Prostate gland (tissue), 2 donors: ENCODE results near the gene CFAP90. TPM values are rescaled to one million over a fixed set of nuclear protein-coding genes. Genes with fewer than 3 reads are reported as not detected.

Experiments used
- DNase-seq: peaks from one replicate; pipeline ENCODE4 v3.0.0-alpha.2; 2019; ENCODE audit warnings: low spot score
- H3K27ac ChIP-seq, 2 donors: fragments of 200-600 bp; sonication (generic); 2 replicates each; pipeline ENCODE4 v1.5.1; 2017 to 2019
- H3K27me3 ChIP-seq: fragments of 200-600 bp; sonication (generic); replicated peaks from 2 replicates; pipeline ENCODE4 v1.5.1; 2019; ENCODE audit not compliant: insufficient read depth
- H3K36me3 ChIP-seq, 2 donors: fragments of 200-600 bp; sonication (generic); 1 replicate in 1 of 2; 2 replicates in 1 of 2; pipeline versions ENCODE4 v1.5.1 to v1.8.1; 2017 to 2019
- H3K4me1 ChIP-seq: fragments of 200-600 bp; sonication (generic); replicated peaks from 2 replicates; pipeline ENCODE4 v1.5.1; 2019
- H3K4me3 ChIP-seq, 2 donors: fragments of 200-600 bp; sonication (generic); 2 replicates each; pipeline ENCODE4 v1.5.1; 2017 to 2019
- H3K9me3 ChIP-seq: fragments of 200-600 bp; sonication (generic); 2 replicates; pipeline ENCODE4 v1.5.1; 2017
- POLR2A ChIP-seq: fragments of 450-650 bp; IDR thresholded peaks from one replicate; pipeline ENCODE4 v1.6.1; 2016; ENCODE audit warnings: antibody characterized with exemption, mild to moderate bottlenecking
- POLR2AphosphoS5 ChIP-seq: sonication (generic); formaldehyde crosslinking; IDR thresholded peaks from one replicate; pipeline ENCODE4 v1.6.1; 2017; ENCODE audit warnings: antibody characterized with exemption
- WGBS: methylation state at CpG from one replicate; pipeline ENCODE4 v1.1.5; 2018; 5-methylcytosine and 5-hydroxymethylcytosine counted together
- intact Hi-C: fragments of 100-400 bp; cut with DNase I; formaldehyde crosslinking; loops from one replicate; pipeline ENCODE4 v1.14.2; 2022
- total RNA-seq, 2 donors: library from RNA; depleted of rRNA; stranded (reverse); fragments of >200 nt; gene quantifications; one replicate each; pipeline ENCODE4 v1.1.0, GENCODE V29; 2016
- TF ChIP-seq, protein P1 (sequence below), 4 experiments: fragments of 200-600 bp in 2 of 4; fragments of 450-650 bp in 2 of 4; sonication (generic) in 2 of 4; IDR thresholded peaks; 1 replicate in 3 of 4; 2 replicates in 1 of 4; pipeline ENCODE4 v1.5.1; 2016 to 2019; ENCODE audit warnings: antibody characterized with exemption in 4 of 4, mild to moderate bottlenecking in 2 of 4, moderate library complexity in 2 of 4

CFAP90 gene
- total RNA-seq, 2 donors from 2014 or later, result 0.87 to 1.1 TPM

- TF ChIP-seq POLR2AphosphoS5 (no peak), POLR2A (no peak)
- TF ChIP-seq, protein P1, sequence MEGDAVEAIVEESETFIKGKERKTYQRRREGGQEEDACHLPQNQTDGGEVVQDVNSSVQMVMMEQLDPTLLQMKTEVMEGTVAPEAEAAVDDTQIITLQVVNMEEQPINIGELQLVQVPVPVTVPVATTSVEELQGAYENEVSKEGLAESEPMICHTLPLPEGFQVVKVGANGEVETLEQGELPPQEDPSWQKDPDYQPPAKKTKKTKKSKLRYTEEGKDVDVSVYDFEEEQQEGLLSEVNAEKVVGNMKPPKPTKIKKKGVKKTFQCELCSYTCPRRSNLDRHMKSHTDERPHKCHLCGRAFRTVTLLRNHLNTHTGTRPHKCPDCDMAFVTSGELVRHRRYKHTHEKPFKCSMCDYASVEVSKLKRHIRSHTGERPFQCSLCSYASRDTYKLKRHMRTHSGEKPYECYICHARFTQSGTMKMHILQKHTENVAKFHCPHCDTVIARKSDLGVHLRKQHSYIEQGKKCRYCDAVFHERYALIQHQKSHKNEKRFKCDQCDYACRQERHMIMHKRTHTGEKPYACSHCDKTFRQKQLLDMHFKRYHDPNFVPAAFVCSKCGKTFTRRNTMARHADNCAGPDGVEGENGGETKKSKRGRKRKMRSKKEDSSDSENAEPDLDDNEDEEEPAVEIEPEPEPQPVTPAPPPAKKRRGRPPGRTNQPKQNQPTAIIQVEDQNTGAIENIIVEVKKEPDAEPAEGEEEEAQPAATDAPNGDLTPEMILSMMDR (IDR thresholded peaks at IDR 0.05), result no peak
- Histone ChIP-seq H3K4me3 (no peak overlapping the region), H3K4me1 (peaks cover 2% of the 10 kb centered on the region), H3K36me3 (peaks cover 0 to 7% of the 10 kb centered on the region in 2 donors), H3K9me3 (no peaks in the 10 kb centered on the region), H3K27me3 (no peaks in the 10 kb centered on the region), H3K27ac (no peak overlapping the region)
- no peak for DNase-seq
- 82% methylated on average over 9 of the region's 9 CpGs for WGBS
- intact Hi-C loops, result no loop called here
These were observed 38.0 kb upstream of the CFAP90 start for GRCh38 chr5:7888901-7889300.

DNA sequence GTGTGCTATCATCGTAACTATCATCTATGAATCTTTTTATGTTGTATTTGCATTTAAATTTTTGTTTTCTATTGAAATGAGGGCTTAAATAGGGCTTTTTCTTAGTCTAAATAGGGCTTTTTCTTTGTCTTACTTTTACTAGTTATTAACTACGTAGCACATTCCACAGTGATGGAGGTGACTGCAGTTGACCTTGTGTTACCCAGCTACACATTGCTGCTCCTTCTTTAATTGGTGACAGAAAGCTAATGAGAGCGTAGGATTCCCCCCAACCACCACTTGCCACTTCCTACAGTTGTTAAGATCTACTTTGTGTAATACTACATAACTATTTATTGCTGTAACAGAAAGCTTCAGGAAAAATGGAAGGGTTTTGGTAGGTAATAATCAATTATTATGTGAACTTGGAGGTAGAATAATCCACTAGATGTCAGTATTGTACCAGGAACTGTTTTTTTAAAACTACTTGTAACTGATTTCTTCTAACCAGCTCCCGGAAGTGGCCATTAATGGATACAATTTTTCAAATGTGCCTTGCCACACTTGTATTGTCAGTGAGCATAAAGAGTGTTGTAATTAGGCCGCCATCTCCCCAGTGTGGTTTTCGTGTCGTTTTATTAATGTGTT lies 36.0 kb upstream of the CFAP90 start:
- H3K27ac ChIP-seq, result no peak overlapping the region
- H3K4me3 ChIP-seq, result no peak overlapping the region
- H3K36me3 ChIP-seq, result no peaks in the 10 kb centered on the region
- WGBS, result 53% methylated on average over 7 of the region's 7 CpGs
- intact Hi-C loops, result no loop called here
- H3K27me3 ChIP-seq, result no peaks in the 10 kb centered on the region
- no peaks in the 10 kb centered on the region for H3K9me3 ChIP-seq
- no peak for DNase-seq
- peaks cover 2% of the 10 kb centered on the region for H3K4me1 ChIP-seq
- no peak for TF ChIP-seq POLR2A
- TF ChIP-seq, protein P1 (IDR thresholded peaks at IDR 0.05), result peak; percentile 21 to 71 (median 56)

DNA sequence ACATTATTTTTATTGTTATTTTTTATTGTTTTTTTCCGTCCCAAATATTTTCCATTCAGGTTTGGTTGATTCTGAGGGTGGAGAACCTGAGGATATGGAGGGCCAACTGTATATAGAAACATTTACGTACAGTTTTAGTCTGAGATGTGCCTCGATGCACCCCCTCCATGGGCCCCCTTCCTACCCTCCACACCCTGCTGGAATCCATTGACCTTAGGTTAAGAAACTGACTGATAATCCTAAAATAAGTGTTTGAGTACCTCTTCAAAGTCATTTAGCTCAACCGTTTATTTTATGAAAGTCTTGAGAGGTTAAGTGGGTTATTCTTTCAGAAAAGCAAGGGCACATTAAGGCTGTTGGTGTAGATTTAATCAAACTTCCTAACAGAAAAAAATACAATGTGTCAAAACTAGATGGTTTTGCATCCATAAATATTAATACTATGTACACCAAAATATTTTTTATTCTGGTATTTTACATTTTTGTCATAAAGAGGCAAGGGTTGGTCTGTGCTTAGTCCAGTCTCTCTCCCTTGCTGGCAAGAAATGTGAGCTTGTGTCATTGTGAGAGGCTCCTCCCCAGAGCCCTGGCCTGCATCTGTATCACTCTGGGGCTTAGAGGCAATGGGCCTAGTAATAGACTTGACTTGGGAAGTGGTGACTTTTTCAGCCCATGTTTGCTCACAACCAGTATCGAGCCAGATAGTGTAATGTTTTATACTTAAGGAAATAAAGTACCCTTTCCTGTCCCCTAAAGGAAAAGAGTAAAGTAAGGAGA lies 33.7 kb upstream of the CFAP90 start:
- Histone ChIP-seq H3K9me3 (no peaks in the 10 kb centered on the region), H3K27me3 (no peaks in the 10 kb centered on the region), H3K4me1 (peaks cover 2% of the 10 kb centered on the region), H3K36me3 (no peaks in the 10 kb centered on the region), H3K4me3 (no peak overlapping the region), H3K27ac (no peak overlapping the region)
- TF ChIP-seq POLR2A, result no peak
- TF ChIP-seq, protein P1 (IDR thresholded peaks at IDR 0.05), result no peak
- TF ChIP-seq POLR2AphosphoS5, result no peak
- WGBS, result 71% methylated on average over 5 of the region's 5 CpGs
- intact Hi-C loops, result no loop called here
- DNase-seq, result no peak

DNA sequence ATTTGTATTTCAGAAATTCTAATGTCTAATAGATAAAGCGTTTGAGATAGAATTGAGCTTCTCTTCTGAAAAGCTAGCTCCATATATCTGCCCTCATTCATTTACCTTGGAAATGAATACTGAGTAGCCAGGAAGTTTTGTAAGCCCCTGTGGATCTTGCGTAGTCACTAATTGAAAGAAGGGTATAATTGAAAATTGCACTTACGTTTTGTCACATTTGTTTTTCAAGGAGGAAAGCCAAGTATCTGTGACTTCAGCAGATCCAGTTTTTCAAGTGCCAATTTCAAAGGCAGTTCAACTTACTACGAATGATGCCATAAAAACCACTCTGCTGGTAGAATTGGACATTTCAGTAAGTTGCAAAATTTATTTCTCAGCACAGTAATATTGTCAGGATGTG lies 32.0 kb upstream of the CFAP90 start:
- H3K27ac ChIP-seq, result no peak overlapping the region
- H3K27me3 ChIP-seq, result no peaks in the 10 kb centered on the region
- no peak for DNase-seq
- TF ChIP-seq POLR2A, result no peak
- no peak for TF ChIP-seq POLR2AphosphoS5
- TF ChIP-seq, protein P1 (IDR thresholded peaks at IDR 0.05), result no peak
- H3K4me3 ChIP-seq, result no peak overlapping the region
- H3K9me3 ChIP-seq, result no peaks in the 10 kb centered on the region
- 57% methylated on average over 4 of the region's 4 CpGs for WGBS
- intact Hi-C loops, result no loop called here
- peaks cover 2% of the 10 kb centered on the region for H3K4me1 ChIP-seq
- H3K36me3 ChIP-seq, result no peaks in the 10 kb centered on the region

GRCh38 chr5:7881816-7882215 lies 30.9 kb upstream of the CFAP90 start:
- Histone ChIP-seq H3K27ac (no peak overlapping the region), H3K4me1 (no peaks in the 10 kb centered on the region), H3K27me3 (no peaks in the 10 kb centered on the region), H3K36me3 (no peaks in the 10 kb centered on the region), H3K4me3 (no peak overlapping the region), H3K9me3 (no peaks in the 10 kb centered on the region)
- TF ChIP-seq, protein P1 (IDR thresholded peaks at IDR 0.05), result no peak
- TF ChIP-seq POLR2AphosphoS5, result no peak
- no peak for TF ChIP-seq POLR2A
- no peak for DNase-seq
- intact Hi-C loops, result no loop called here
- WGBS, result 82% methylated on average over 2 of the region's 2 CpGs
